Liver (tissue), 9 donors: ENCODE data around the gene SOAT1. TPM values are rescaled to one million over a fixed set of nuclear protein-coding genes. Genes with fewer than 3 reads are reported as not detected.

Experiments
- DNase-seq: peaks from one replicate; pipeline ENCODE4 v3.0.0-alpha.2; 2017; ENCODE audit warnings: low spot score
- H3K27ac ChIP-seq, 2 donors: one replicate each; pipeline ENCODE4 v1.7.0; 2013; ENCODE audit warnings: inconsistent platforms in 2 of 2, low read length in 2 of 2, control low read depth in 1 of 2, low read depth in 1 of 2, mild to moderate bottlenecking in 1 of 2
- H3K27me3 ChIP-seq, 4 donors: one replicate each; pipeline versions ENCODE4 v1.6.1 to v1.7.0; 2013; ENCODE audit warnings: low read length in 3 of 4, inconsistent platforms in 1 of 4, mild to moderate bottlenecking in 1 of 4, moderate library complexity in 1 of 4; ENCODE audit not compliant: control insufficient read depth in 4 of 4, insufficient read depth in 4 of 4
- H3K36me3 ChIP-seq, 4 donors: one replicate each; pipeline versions ENCODE4 v1.6.1 to v1.7.0; 2013; ENCODE audit warnings: low read length in 3 of 4, mild to moderate bottlenecking in 3 of 4, low read depth in 1 of 4, moderate library complexity in 1 of 4; ENCODE audit not compliant: control insufficient read depth in 4 of 4, insufficient read depth in 3 of 4
- H3K4me1 ChIP-seq, 4 donors: one replicate each; pipeline versions ENCODE4 v1.6.1 to v1.7.0; 2013; ENCODE audit warnings: low read length in 3 of 4, mild to moderate bottlenecking in 3 of 4, moderate library complexity in 1 of 4; ENCODE audit not compliant: control insufficient read depth in 4 of 4, insufficient read depth in 4 of 4
- H3K4me3 ChIP-seq, 3 donors: one replicate each; pipeline versions ENCODE4 v1.6.1 to v1.7.0; 2013; ENCODE audit warnings: low read length in 3 of 3, control low read depth in 1 of 3, low read depth in 1 of 3, mild to moderate bottlenecking in 1 of 3
- H3K9ac ChIP-seq, 2 donors: one replicate each; pipeline ENCODE4 v1.7.0; 2013; ENCODE audit warnings: low read length in 2 of 2, mild to moderate bottlenecking in 2 of 2, moderate library complexity in 2 of 2, control low read depth in 1 of 2, low read depth in 1 of 2
- H3K9me3 ChIP-seq, 4 donors: one replicate each; pipeline versions ENCODE4 v1.6.1 to v1.7.0; 2013; ENCODE audit warnings: low read length in 3 of 4; ENCODE audit not compliant: control insufficient read depth in 4 of 4
- EGR1 ChIP-seq, 2 donors: IDR thresholded peaks; 2 replicates each; pipeline ENCODE4 v1.6.1; 2016 to 2018; ENCODE audit warnings: antibody characterized with exemption in 2 of 2, low read depth in 2 of 2
- FOXA1 ChIP-seq: IDR thresholded peaks from 2 replicates; pipeline ENCODE4 v1.6.1; 2016; ENCODE audit warnings: antibody characterized with exemption
- FOXA2 ChIP-seq: IDR thresholded peaks from 2 replicates; pipeline ENCODE4 v1.6.1; 2016; ENCODE audit warnings: antibody characterized with exemption
- GABPA ChIP-seq, 2 donors: IDR thresholded peaks in 1 of 2; conservative IDR thresholded peaks in 1 of 2; 2 replicates each; pipeline ENCODE4 v1.6.1; 2016; ENCODE audit warnings: antibody characterized with exemption in 2 of 2, mild to moderate bottlenecking in 1 of 2, moderate library complexity in 1 of 2
- HNF4A ChIP-seq, 2 donors: conservative IDR thresholded peaks; 2 replicates each; pipeline ENCODE4 v1.6.1; 2016; ENCODE audit warnings: antibody characterized with exemption in 2 of 2, mild to moderate bottlenecking in 2 of 2
- HNF4G ChIP-seq: IDR thresholded peaks from 2 replicates; pipeline ENCODE4 v1.6.1; 2016; ENCODE audit warnings: antibody characterized with exemption
- JUND ChIP-seq, 2 donors: IDR thresholded peaks; 2 replicates each; pipeline ENCODE4 v1.6.1; 2016; ENCODE audit warnings: antibody characterized with exemption in 2 of 2
- NR2F2 ChIP-seq: IDR thresholded peaks from 2 replicates; pipeline ENCODE4 v1.6.1; 2016; ENCODE audit warnings: antibody characterized with exemption
- RAD21 ChIP-seq, 2 donors: IDR thresholded peaks; 2 replicates each; pipeline ENCODE4 v1.6.1; 2016; ENCODE audit warnings: antibody characterized with exemption in 2 of 2, mild to moderate bottlenecking in 2 of 2
- RXRA ChIP-seq, 2 donors: IDR thresholded peaks; 2 replicates each; pipeline ENCODE4 v1.6.1; 2017 to 2018; ENCODE audit warnings: antibody characterized with exemption in 2 of 2, mild to moderate bottlenecking in 1 of 2
- SP1 ChIP-seq: IDR thresholded peaks from 2 replicates; pipeline ENCODE4 v1.6.1; 2018; ENCODE audit warnings: antibody characterized with exemption, mild to moderate bottlenecking
- TAF1 ChIP-seq: conservative IDR thresholded peaks from 2 replicates; pipeline ENCODE4 v1.6.1; 2016; ENCODE audit warnings: antibody characterized with exemption, mild to moderate bottlenecking
- YY1 ChIP-seq: IDR thresholded peaks from 2 replicates; pipeline ENCODE4 v1.6.1; 2016; ENCODE audit warnings: antibody characterized with exemption, mild to moderate bottlenecking
- WGBS: extraction: QIAGEN DNeasy Blood & Tissue Kit; methylation state at CpG from one replicate; pipeline ENCODE4 v1.1.7; 2013; 5-methylcytosine and 5-hydroxymethylcytosine counted together
- polyA plus RNA-seq, 2 donors: library from polyadenylated mRNA; stranded (reverse) in 1 of 2; unstranded in 1 of 2; fragments of 200-250 nt in 1 of 2; fragments of >200 nt in 1 of 2; fragmentation: Nextera tagmentation in 1 of 2; extraction: Ambion mirVana in 1 of 2; gene quantifications; one replicate each; pipeline versions ENCODE4 v1.2.1 to v1.2.3, GENCODE V29; 2013 to 2015
- total RNA-seq, 2 donors: library from RNA; depleted of rRNA; stranded (reverse); fragments of >200 nt; gene quantifications; one replicate each; pipeline ENCODE4 v1.2.3, GENCODE V29; 2014
- TF ChIP-seq, protein P1 (sequence below): IDR thresholded peaks from 2 replicates; pipeline ENCODE4 v1.6.1; 2016; ENCODE audit warnings: antibody characterized with exemption
- TF ChIP-seq, protein P2 (sequence below): IDR thresholded peaks from 2 replicates; pipeline ENCODE4 v1.6.1; 2016; ENCODE audit warnings: antibody characterized with exemption, mild to moderate bottlenecking
- TF ChIP-seq, protein P3 (sequence below): IDR thresholded peaks from 2 replicates; pipeline ENCODE4 v1.6.1; 2016; ENCODE audit warnings: antibody characterized with exemption
- TF ChIP-seq, protein P4 (sequence below): fragments of 150-350 bp; IDR thresholded peaks from 2 replicates; pipeline ENCODE4 v1.5.1; 2017; ENCODE audit warnings: improper control_type of control experiment, low read depth, low read length; ENCODE audit not compliant: missing input control
- TF ChIP-seq, protein P5 (sequence below): IDR thresholded peaks from 2 replicates; pipeline ENCODE4 v1.6.1; 2016; ENCODE audit warnings: antibody characterized with exemption
- donor health status: healthy.
- donor health status: healthy.
- donor health status: healthy.
- donor health status: healthy.
- donor health status: healthy.

SOAT1 gene
- total and polyA plus RNA-seq, 4 donors: 4.3 to 14.0 (median 9.3) TPM

DNA sequence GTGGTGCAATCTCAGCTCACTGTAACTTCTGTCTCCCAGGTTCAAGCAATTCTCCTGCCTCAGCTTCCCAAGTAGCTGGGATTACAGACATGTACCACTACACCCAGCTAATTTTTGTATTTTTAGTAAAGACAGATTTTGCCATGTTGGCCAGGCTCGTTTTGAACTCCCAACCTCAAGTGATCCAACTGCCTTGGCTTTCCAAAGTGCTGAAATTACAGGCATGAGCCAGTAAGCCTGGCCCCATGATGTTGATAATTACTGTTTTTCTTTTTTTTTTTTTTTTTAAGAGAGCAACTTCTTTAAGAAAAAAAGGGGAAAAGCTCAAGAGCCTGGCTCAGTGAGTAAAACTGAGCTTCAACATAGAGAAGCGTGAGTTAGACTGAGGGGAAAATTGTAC is 9.6 kb upstream of the SOAT1 start (continued):
- TF ChIP-seq, protein P1, sequence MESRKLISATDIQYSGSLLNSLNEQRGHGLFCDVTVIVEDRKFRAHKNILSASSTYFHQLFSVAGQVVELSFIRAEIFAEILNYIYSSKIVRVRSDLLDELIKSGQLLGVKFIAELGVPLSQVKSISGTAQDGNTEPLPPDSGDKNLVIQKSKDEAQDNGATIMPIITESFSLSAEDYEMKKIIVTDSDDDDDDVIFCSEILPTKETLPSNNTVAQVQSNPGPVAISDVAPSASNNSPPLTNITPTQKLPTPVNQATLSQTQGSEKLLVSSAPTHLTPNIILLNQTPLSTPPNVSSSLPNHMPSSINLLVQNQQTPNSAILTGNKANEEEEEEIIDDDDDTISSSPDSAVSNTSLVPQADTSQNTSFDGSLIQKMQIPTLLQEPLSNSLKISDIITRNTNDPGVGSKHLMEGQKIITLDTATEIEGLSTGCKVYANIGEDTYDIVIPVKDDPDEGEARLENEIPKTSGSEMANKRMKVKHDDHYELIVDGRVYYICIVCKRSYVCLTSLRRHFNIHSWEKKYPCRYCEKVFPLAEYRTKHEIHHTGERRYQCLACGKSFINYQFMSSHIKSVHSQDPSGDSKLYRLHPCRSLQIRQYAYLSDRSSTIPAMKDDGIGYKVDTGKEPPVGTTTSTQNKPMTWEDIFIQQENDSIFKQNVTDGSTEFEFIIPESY: no peak

DNA sequence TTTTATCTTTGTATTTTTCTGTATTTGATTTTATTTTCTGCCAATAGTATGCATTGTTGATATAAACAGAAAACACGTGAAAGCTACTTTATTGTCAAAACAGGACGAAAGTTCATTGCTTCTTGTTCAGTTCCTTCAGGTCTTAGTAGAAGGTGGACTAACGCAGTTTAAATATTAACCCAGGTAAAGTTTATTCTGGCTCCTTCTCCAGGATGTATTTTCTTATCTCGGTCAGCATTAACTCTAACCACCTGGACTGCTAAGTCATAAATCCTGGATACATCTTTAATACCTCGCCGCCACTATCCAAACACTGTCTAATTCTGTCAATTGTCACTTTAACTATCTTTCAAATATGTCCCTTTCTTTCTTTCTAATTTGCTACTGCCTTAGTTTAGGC is 5.7 kb upstream of the SOAT1 start:
- WGBS: 31% methylated on average over 6 of the region's 6 CpGs
- no peak for DNase-seq
- Histone ChIP-seq H3K9ac (no peak overlapping the region), H3K27me3 (no peaks in the 10 kb centered on the region), H3K9me3 (no peaks in the 10 kb centered on the region), H3K4me3 (no peak overlapping the region), H3K36me3 (no peaks in the 10 kb centered on the region), H3K27ac (peak overlapping the region; percentile 25 to 35), H3K4me1 (peaks cover 0 to 21% (median 14%) of the 10 kb centered on the region in 4 donors)
- TF ChIP-seq RAD21 (IDR thresholded peaks at IDR 0.05) (no peak), FOXA2 (no peak), NR2F2 (no peak), HNF4A (conservative IDR thresholded peaks at IDR 0.05) (peak in 1 of 2 donors; percentile 21), GABPA (IDR thresholded peaks at IDR 0.05 in 1 of 2, conservative IDR thresholded peaks at IDR 0.05 in 1 of 2) (no peak), HNF4G (no peak), EGR1 (IDR thresholded peaks at IDR 0.05; ENCODE audit: low read depth in 2 of 2) (no peak), JUND (IDR thresholded peaks at IDR 0.05) (no peak), SP1 (no peak), FOXA1 (no peak), YY1 (peak; percentile 21), RXRA (IDR thresholded peaks at IDR 0.05) (peak in 1 of 2 donors; percentile 39), TAF1 (no peak)
- TF ChIP-seq, protein P2, sequence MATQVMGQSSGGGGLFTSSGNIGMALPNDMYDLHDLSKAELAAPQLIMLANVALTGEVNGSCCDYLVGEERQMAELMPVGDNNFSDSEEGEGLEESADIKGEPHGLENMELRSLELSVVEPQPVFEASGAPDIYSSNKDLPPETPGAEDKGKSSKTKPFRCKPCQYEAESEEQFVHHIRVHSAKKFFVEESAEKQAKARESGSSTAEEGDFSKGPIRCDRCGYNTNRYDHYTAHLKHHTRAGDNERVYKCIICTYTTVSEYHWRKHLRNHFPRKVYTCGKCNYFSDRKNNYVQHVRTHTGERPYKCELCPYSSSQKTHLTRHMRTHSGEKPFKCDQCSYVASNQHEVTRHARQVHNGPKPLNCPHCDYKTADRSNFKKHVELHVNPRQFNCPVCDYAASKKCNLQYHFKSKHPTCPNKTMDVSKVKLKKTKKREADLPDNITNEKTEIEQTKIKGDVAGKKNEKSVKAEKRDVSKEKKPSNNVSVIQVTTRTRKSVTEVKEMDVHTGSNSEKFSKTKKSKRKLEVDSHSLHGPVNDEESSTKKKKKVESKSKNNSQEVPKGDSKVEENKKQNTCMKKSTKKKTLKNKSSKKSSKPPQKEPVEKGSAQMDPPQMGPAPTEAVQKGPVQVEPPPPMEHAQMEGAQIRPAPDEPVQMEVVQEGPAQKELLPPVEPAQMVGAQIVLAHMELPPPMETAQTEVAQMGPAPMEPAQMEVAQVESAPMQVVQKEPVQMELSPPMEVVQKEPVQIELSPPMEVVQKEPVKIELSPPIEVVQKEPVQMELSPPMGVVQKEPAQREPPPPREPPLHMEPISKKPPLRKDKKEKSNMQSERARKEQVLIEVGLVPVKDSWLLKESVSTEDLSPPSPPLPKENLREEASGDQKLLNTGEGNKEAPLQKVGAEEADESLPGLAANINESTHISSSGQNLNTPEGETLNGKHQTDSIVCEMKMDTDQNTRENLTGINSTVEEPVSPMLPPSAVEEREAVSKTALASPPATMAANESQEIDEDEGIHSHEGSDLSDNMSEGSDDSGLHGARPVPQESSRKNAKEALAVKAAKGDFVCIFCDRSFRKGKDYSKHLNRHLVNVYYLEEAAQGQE: peak; percentile 12
- TF ChIP-seq, protein P1: no peak
- TF ChIP-seq, protein P3, sequence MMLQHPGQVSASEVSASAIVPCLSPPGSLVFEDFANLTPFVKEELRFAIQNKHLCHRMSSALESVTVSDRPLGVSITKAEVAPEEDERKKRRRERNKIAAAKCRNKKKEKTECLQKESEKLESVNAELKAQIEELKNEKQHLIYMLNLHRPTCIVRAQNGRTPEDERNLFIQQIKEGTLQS: no peak
- TF ChIP-seq, protein P4, sequence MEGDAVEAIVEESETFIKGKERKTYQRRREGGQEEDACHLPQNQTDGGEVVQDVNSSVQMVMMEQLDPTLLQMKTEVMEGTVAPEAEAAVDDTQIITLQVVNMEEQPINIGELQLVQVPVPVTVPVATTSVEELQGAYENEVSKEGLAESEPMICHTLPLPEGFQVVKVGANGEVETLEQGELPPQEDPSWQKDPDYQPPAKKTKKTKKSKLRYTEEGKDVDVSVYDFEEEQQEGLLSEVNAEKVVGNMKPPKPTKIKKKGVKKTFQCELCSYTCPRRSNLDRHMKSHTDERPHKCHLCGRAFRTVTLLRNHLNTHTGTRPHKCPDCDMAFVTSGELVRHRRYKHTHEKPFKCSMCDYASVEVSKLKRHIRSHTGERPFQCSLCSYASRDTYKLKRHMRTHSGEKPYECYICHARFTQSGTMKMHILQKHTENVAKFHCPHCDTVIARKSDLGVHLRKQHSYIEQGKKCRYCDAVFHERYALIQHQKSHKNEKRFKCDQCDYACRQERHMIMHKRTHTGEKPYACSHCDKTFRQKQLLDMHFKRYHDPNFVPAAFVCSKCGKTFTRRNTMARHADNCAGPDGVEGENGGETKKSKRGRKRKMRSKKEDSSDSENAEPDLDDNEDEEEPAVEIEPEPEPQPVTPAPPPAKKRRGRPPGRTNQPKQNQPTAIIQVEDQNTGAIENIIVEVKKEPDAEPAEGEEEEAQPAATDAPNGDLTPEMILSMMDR: no peak
- TF ChIP-seq, protein P5, sequence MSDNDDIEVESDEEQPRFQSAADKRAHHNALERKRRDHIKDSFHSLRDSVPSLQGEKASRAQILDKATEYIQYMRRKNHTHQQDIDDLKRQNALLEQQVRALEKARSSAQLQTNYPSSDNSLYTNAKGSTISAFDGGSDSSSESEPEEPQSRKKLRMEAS: no peak
